CD4-positive, alpha-beta T cell (primary cell): ENCODE results near the gene BTG1. TPM values are rescaled to one million over a fixed set of nuclear protein-coding genes. Genes with fewer than 3 reads are reported as not detected.

Experiments
- ATAC-seq: fragments of 200-7000 bp; cut with Tn5 transposase; one replicate; pipeline ENCODE4 v1.10.0; 2022; ENCODE audit warnings: mild to moderate bottlenecking; ENCODE audit not compliant: poor library complexity
- CTCF ChIA-PET: fragments of 350-600 bp; sonication (Branson Sonifier 250); formaldehyde crosslinking; loops from one replicate; lab custom pipeline; 2021; ENCODE audit warnings: antibody characterized with exemption, inconsistent platforms; lab: Charles Lee
- POLR2A ChIA-PET: fragments of 350-600 bp; sonication (Branson Sonifier 250); formaldehyde crosslinking; loops from one replicate; lab custom pipeline; 2021; ENCODE audit warnings: antibody characterized with exemption, inconsistent platforms; lab: Charles Lee
- DNase-seq, 14 experiments: peaks; one replicate each; pipeline ENCODE4 v3.0.0-alpha.2; 2013 to 2020; ENCODE audit warnings: mixed read lengths in 2 of 14
- H3K27ac ChIP-seq, 2 donors: one replicate each; pipeline versions ENCODE4 v1.5.1 to v1.7.0; 2013; ENCODE audit warnings: low read length in 2 of 2, low read depth in 1 of 2, mild to moderate bottlenecking in 1 of 2
- H3K27me3 ChIP-seq, 2 experiments: 1 replicate in 1 of 2; 2 replicates in 1 of 2; pipeline versions ENCODE4 v1.6.1 to v1.7.0; 2013; ENCODE audit warnings: low read length in 2 of 2, control low read depth in 1 of 2, mild to moderate bottlenecking in 1 of 2, moderate library complexity in 1 of 2; ENCODE audit not compliant: insufficient read depth in 2 of 2, control insufficient read depth in 1 of 2
- H3K36me3 ChIP-seq: one replicate; pipeline ENCODE4 v1.6.1; 2013; ENCODE audit warnings: low read length, control low read depth; ENCODE audit not compliant: insufficient read depth
- H3K4me1 ChIP-seq: one replicate; pipeline ENCODE4 v1.6.1; 2013; ENCODE audit warnings: low read length, control low read depth; ENCODE audit not compliant: insufficient read depth
- H3K4me3 ChIP-seq: one replicate; pipeline ENCODE4 v1.5.1; 2013; ENCODE audit warnings: mild to moderate bottlenecking, low read length, moderate library complexity
- H3K9me3 ChIP-seq, 2 experiments: 1 replicate in 1 of 2; 2 replicates in 1 of 2; pipeline versions ENCODE4 v1.6.1 to v1.7.0; 2013; ENCODE audit warnings: low read length in 2 of 2, mild to moderate bottlenecking in 2 of 2, control low read depth in 1 of 2, moderate library complexity in 1 of 2; ENCODE audit not compliant: control insufficient read depth in 1 of 2, insufficient read depth in 1 of 2
- H3K27ac Mint-ChIP-seq: one replicate; pipeline ENCODE4 v1.8.0; 2020; ENCODE audit warnings: mixed read lengths
- H3K27me3 Mint-ChIP-seq: one replicate; pipeline ENCODE4 v1.8.0; 2021; ENCODE audit warnings: mixed read lengths
- H3K36me3 Mint-ChIP-seq: one replicate; pipeline ENCODE4 v1.8.0; 2021; ENCODE audit warnings: low read depth, mixed read lengths
- H3K4me1 Mint-ChIP-seq: one replicate; pipeline ENCODE4 v1.8.0; 2021; ENCODE audit warnings: low read depth, mixed read lengths
- H3K4me3 Mint-ChIP-seq: one replicate; pipeline ENCODE4 v1.8.0; 2020; ENCODE audit warnings: mild to moderate bottlenecking, mixed read lengths
- H3K9me3 Mint-ChIP-seq: one replicate; pipeline ENCODE4 v1.8.0; 2020; ENCODE audit warnings: mixed read lengths
- CTCF ChIP-seq: fragments of 200-600 bp; IDR thresholded peaks from one replicate; pipeline ENCODE4 v1.8.0; 2022; ENCODE audit warnings: antibody characterized with exemption, mild to moderate bottlenecking
- intact Hi-C, 2 experiments: fragments of 100-400 bp; cut with DNase I in 1 of 2; cut with micrococcal nuclease in 1 of 2; formaldehyde crosslinking; loops; one replicate each; pipeline versions ENCODE4 v1.15.1 to v1.9.0; 2023 to 2025; cut with DNase I, micrococcal nuclease
- total RNA-seq, 174 experiments: library from RNA in 2 of 174; stranded (reverse) in 2 of 174; gene quantifications; one replicate each; pipeline ENCODE4 v1.2.3 and lab custom pipeline; 2021 to 2026

Gene BTG1
- total RNA-seq, 2 experiments from 2014 or later = 1,698 to 1,774 TPM

DNA sequence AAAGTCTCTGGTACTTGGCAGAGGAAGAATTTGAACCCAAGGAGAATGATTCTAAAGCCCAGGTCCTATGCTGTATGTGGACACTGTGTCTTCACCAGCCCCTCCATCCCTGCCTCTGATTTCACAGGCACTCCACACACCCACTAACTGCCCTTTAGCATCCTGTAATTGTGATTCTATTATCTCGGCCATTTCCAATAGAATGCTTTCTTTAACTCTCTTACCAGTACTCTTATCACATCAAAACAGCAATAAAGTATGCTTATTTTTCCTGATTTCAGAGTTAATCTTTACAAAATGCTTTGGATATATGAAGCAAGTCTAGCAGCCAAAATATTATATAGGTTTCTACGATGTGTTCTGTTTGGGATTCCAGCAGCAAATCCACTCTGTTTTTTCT, 37.9 kb upstream of the BTG1 start:
- ChIA-PET CTCF (no interaction called here), POLR2A (interaction anchor here (1.3 to 1.9 kb wide), 2 partner anchors 9 to 38 kb away, joined by 4 to 12 read pairs; partner anchors contain the start of gene BTG1)
- DNase-seq (no peak), ATAC-seq (no peak)
- TF ChIP-seq CTCF = no peak
- Histone ChIP-seq H3K36me3 (no peaks in the 10 kb centered on the region), H3K9me3 (no peaks in the 10 kb centered on the region), H3K27me3 (no peaks in the 10 kb centered on the region), H3K4me1 (peaks cover 14% of the 10 kb centered on the region), H3K27ac (no peak overlapping the region), H3K4me3 (no peak overlapping the region)
- Mint-ChIP-seq H3K9me3 (peaks cover 3% of the 10 kb centered on the region), H3K4me1 (peaks cover 52% of the 10 kb centered on the region), H3K27me3 (no peaks in the 10 kb centered on the region), H3K27ac (no peak overlapping the region), H3K4me3 (no peak overlapping the region), H3K36me3 (no peaks in the 10 kb centered on the region)
- intact Hi-C loops = no loop called here

GRCh38 chr12:92178340-92178739, 32.7 kb upstream of the BTG1 start:
- Histone ChIP-seq H3K9me3 (no peaks in the 10 kb centered on the region), H3K4me3 (no peak overlapping the region), H3K27ac (no peak overlapping the region), H3K36me3 (no peaks in the 10 kb centered on the region), H3K27me3 (no peaks in the 10 kb centered on the region), H3K4me1 (no peaks in the 10 kb centered on the region)
- ChIA-PET POLR2A (interaction anchor here (1.5 to 1.9 kb wide), 2 partner anchors 33 to 226 kb away, joined by 3 to 7 read pairs; partner anchors contain the start of gene BTG1), CTCF (no interaction called here)
- H3K36me3 Mint-ChIP-seq = no peaks in the 10 kb centered on the region
- no peak overlapping the region for H3K27ac Mint-ChIP-seq
- H3K9me3 Mint-ChIP-seq = peaks cover 3% of the 10 kb centered on the region
- H3K27me3 Mint-ChIP-seq = no peaks in the 10 kb centered on the region
- intact Hi-C loops = no loop called here
- DNase-seq (peak in 1 of 14 experiments; percentile 39), ATAC-seq (no peak)
- no peak overlapping the region for H3K4me3 Mint-ChIP-seq
- peaks cover 9% of the 10 kb centered on the region for H3K4me1 Mint-ChIP-seq
- TF ChIP-seq CTCF = no peak

- no peak overlapping the region for H3K4me3 ChIP-seq
- DNase-seq = no peak
- Mint-ChIP-seq H3K36me3 (no peaks in the 10 kb centered on the region), H3K4me3 (no peak overlapping the region), H3K27me3 (no peaks in the 10 kb centered on the region), H3K4me1 (peaks cover 11% of the 10 kb centered on the region), H3K9me3 (no peaks in the 10 kb centered on the region), H3K27ac (no peak overlapping the region)
- CTCF ChIA-PET = no interaction called here
- H3K4me1 ChIP-seq = peaks cover 5% of the 10 kb centered on the region
- POLR2A ChIA-PET = no interaction called here
- H3K36me3 ChIP-seq = no peaks in the 10 kb centered on the region
- H3K9me3 ChIP-seq = no peaks in the 10 kb centered on the region
- intact Hi-C loops = no loop called here
- no peak for TF ChIP-seq CTCF
- H3K27me3 ChIP-seq = no peaks in the 10 kb centered on the region
- no peak for ATAC-seq
- H3K27ac ChIP-seq = no peak overlapping the region
Observed at GRCh38 chr12:92176646-92177045, 31.0 kb upstream of the BTG1 start.
